A172 (cell line): ENCODE results near the gene ANKRD33. TPM values are rescaled to one million over a fixed set of nuclear protein-coding genes. Genes with fewer than 3 reads are reported as not detected.

Source experiments
- DNase-seq: peaks from one replicate; pipeline ENCODE4 v3.0.0-alpha.2; 2015; ENCODE audit warnings: low spot score
- total RNA-seq: library from RNA; depleted of rRNA; stranded (reverse); fragments of >200 nt; shearing (Covaris generic); gene quantifications from 2 replicates; pipeline ENCODE4 v1.2.3, GENCODE V29; 2014

ANKRD33 gene
- total RNA-seq, 1 experiment from 2014 or later, result not detected

- no peak for DNase-seq
Observed at GRCh38 chr12:51855586-51856428, 32.1 kb upstream of the ANKRD33 start.

- DNase-seq, result no peak
Observed at GRCh38 chr12:51860986-51861385, 26.9 kb upstream of the ANKRD33 start.

DNA sequence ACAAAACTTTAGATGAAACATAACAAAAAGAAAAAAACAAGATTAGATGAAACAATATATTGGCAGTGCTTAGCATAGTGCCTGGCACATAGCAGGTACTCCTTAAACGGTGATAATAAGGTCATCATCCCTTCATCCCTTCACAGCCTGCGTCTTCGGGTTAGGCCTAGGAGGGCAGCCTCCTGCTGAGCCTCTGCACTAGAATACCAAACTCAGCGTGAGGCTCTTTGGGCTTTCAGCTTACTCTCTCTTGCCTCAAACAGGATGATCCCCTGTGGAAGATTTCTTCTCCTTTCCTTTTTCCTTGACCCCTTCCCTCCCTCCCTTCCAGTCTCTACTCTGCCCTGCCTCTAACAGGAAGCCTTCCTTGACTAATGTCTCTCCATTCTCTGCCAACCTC is 25.0 kb upstream of the ANKRD33 start:
- DNase-seq, result no peak

DNA sequence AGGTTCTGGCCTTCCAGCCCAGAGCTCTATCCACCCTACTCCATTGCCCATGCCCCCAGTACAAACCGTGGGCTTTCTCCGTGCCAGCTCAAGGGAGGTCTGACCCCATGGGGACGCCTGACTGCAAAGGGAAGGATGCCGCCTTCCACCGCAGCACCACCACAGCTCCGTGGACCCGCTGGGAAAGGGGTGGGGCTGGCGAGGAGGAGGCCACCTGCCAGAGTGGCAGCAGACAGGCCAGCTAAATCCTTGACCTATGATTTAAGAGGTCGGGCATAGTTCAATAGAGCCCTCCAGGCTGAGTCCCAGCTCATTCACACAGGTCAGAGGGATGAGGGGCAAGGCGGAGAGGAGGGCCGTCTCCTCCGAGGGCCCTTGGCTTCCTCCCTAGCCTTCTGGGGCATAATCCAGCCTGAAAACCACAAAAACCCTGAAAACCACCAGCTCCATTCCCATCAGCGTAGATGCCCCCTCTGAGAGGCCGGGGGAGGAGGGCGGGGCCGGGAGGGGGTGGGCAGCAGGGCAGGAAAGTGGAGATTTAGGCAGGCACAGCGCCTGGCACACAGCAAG is 24.5 kb upstream of the ANKRD33 start:
- no peak for DNase-seq

DNA sequence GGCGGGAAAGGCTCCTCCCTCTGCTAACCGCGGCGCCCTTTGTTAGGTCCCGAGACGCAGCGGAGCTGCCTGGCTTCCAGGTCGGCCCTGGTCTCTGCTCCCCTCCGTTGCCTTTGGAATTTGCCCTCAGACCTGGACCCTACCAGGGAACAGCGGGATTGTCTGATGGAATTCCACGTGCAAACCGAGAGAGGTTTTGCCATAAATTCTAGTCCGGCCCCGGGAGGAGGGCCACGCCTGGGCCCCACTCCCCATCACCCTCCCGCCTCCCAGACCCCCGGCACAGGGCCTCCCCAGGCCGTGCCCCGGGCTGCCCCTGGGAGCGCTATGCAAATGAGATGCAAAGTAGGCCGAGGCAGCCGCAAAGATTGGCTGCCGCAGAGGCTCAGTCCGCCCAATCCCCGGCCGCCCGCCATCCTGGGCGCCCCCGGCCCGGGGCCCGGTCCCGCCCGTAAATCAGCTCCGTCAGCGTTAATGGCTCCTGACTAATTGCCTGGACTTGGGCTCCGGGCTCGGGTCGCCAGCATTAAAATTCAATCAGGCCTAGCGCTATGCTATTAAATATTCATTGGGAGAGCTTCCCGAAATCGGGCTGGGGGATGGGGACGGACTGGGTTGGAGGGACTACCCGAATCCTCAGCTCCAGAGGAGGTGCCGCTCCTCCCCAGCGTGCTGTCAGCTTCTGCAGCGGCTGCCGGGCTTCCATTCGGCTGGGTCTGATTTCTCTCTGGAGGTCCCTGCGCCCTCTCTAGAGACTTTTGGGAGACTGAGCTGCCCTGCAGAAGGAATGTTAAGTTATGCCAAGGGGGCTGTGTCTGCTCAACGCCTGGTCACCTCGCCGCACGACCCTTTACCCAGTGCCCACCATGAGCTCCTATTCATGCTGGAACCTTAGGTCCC is 23.7 kb upstream of the ANKRD33 start:
- no peak for DNase-seq

DNA sequence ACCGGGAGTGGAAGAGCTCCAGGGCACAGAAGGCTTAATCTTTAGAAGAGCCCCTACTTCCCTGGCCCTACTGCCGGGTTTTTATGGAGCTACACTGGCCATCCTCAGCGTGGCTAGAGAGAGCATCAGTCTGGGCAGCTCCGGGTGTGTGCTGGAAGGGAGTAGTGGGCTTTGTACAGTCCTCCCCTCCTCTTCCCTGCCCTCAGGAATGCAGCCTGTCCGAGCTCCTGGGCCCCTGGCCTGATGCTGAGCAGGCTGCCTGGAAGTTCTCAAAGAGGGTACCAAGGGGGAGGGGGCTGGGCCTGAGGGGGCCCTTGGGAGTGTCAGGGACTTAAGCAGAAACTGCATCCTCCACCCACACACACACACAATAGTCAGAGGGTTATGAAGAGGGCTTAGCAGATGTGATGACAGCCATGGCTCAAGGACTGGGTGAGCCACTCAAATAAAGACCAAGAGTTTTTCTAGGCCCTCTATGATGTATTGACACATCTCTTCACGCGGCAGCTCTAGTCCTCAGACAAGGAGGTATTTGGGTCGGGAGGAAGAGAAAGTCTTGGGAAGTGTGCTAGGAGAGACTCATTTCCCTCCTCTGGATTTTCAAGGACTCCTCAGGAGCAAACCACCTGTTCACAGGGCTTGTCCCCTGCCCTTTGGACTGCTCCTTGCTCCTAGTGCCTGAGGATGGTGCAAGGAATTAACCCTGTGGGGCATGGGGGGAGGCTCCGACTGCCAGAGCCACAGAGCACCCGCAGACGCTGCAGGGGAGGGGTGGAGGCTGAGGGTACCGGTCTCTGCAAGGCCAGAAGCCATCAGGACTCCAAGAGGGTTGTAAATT is 22.9 kb upstream of the ANKRD33 start:
- no peak for DNase-seq

DNA sequence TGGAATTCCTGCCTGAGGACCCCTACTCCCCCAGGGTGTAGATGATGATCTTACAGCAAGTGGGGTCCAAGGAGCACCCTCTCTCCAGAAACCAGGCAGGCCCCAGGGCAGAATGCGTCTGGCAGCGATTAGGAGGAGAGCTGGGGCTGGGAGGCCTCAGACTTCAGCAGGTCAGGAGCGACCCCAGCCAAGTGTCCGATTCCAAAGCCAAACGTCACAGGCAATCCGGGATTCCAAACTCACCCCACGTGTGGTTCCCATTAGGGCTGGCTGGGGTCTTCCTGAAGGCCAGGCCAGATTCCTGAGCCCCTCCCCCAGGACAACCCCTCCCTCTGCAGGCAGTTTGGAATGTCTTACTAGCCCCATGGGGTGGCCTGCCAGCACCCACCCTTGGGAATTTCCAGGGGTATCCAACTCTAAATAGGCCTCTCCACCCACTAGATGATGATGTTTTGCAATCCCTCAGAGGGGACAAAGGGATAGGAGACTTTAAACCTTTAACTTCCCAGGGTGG is 22.1 kb upstream of the ANKRD33 start:
- no peak for DNase-seq

DNA sequence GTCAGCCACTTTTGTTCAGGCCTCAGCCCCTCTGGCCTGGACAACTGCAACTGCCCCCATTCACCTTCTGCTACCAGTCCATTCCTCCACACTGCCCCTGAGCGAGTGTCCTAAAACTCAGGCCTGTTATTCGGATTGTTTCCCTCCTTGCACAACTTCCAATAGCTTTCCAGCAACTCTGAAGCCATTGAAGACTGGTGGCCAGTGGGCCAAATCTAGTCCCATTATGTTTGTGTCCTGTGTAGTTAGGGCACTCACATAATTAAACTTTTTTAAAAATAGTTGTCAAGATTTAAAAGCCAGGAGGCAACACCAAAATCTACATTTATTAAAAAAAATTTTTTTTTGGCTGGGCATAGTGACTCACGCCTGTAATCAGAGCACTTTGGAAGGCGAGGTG is 21.6 kb upstream of the ANKRD33 start:
- DNase-seq, result no peak

- no peak for DNase-seq
Observed at GRCh38 chr12:51866762-51867161, 21.1 kb upstream of the ANKRD33 start.

GRCh38 chr12:51867371-51867770 is 20.5 kb upstream of the ANKRD33 start:
- no peak for DNase-seq

GRCh38 chr12:51867796-51868428 is 20.0 kb upstream of the ANKRD33 start:
- DNase-seq, result no peak

DNA sequence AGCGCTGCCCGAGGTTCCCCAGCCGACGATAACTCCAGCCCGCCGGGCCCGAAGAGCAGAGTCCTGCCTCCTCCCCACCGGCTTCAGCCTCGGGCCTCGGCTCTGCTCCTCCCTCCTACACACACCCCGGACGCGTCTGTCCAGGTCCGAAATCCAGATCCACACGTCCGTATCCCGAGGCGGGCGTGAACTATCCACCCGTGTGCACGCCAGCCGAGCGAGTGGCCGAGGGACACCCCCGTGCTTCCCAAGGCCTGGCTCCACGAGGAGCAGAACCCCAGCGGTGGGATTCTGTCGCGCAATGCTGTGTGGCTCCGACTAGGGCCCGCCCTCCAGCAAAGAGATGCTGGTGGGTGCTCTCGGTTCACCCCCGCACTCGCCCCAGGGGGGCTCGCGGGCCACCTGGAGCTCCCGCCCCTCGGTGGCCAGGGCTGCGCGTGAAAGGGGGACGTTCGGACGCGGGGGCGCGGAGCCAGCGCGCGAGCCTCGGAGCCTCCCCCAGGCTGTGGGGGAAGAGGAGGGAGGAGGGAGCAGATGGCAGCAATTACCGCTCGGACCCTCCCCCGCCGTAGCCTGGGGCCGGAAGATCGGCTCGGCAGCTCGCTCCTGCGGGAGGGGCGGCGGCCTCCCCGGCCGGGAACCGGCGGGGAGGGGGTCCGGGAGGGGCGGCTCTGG is 18.9 kb upstream of the ANKRD33 start:
- DNase-seq, result no peak

- no peak for DNase-seq
Observed at GRCh38 chr12:51869496-51869865, 18.4 kb upstream of the ANKRD33 start.

- no peak for DNase-seq
Observed at GRCh38 chr12:51869931-51870330, 18.0 kb upstream of the ANKRD33 start.

DNA sequence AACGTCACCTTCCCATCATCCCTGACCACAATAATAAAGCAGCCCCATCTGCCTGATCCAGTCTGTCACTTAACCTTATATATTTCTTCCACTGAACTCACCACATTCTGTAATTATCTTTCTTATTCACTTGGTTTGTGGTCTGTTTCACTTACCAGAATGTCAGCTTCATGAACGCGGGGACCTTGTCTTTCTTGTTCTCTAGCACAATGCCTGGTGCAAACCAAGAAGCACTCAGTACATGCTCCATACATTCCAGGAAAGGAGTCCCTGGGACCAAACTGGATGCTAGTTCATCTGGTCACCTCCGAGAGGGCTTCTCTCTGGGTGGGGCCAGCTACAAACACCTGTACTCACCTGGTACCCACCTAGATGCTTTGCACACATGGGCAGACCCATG is 17.4 kb upstream of the ANKRD33 start:
- peak; percentile 38 for DNase-seq

- no peak for DNase-seq
Observed at GRCh38 chr12:51871126-51871525, 16.8 kb upstream of the ANKRD33 start.

- DNase-seq, result peak; percentile 22
Observed at GRCh38 chr12:51871918-51872688, 15.8 kb upstream of the ANKRD33 start.

GRCh38 chr12:51872689-51872981 is 15.3 kb upstream of the ANKRD33 start:
- DNase-seq, result no peak

DNA sequence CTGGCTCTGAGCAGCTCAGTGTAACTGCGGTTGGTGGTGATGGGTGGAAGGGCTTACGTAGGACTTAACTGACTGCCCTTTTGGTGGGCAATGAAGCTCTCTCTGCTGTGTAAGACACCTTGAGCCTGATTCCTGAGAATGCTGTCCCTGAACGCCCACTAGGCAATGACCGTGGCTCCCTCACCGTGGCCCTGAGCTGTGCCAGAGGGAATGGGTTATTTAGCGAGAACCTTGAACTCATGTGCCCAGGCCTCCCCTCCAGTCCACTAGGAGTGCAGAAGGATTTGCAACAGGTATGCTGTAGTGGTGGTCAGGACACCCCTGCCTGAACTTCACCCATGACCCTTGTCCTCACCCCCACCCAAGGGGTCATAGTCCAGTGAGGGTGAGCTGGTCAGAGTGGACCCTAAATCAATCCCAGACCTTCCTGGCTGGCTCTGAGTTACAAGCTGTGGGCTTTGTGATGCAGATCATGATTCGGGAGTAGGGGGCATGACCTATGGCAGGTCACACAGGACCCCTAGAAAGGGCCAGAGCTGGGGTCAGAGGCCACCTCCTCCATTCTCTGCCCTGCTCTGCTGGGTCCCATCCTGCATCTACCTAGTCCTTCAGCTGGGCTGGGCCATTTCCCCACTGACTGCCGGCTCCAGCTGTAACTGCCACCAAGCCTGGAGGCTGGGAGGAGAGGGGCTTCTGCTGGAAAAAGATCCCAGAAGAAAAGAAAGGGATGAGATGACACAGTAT is 14.5 kb upstream of the ANKRD33 start:
- DNase-seq, result no peak
